Measurements from ENCODE around the gene JAKMIP3. TPM values are rescaled to one million over a fixed set of nuclear protein-coding genes. Genes with fewer than 3 reads are reported as not detected.

The JAKMIP3 gene
- total RNA-seq, 1 donor from 2014 or later = 0.18 TPM

DNA sequence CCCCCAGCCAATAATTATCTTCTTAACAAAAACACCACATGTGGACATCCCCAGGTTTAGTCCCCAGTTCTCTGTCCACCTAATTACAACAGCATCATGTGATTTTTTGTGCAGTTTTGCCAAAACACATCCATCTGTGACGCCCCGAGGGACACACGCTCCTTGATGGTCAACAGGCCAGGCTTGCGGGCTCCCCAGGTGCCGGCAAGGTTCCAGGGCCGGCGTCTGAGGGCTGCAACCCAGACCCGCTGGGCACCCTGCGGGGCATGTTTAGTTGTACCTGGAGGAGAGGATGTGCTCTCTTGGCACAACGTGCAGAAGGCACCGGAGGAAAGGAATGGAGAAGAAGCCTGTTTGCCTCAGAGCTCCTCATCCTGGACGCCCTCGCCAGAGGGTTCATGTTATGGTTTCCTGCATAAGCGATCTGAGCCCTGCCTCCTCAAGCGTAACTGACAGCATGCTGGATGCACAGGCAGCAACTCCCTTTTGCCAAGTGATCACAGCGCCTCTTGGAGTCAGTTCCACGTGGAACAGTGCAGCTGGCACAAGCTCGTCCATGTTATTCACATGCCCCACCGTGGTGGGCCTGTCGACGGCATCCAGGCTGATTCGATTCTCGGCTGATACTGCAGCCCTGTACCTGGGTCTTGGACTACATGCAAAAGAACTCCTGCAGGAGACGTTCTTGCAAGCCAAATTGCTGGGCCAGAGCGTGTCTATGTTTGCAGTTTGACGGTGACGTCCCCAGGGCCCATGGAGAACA lies 41.6 kb downstream of the JAKMIP3 start:
- Histone ChIP-seq H3K27me3 (ENCODE audit: low read depth) (no peaks in the 10 kb centered on the region), H3K9me3 (no peaks in the 10 kb centered on the region), H3K36me3 (no peaks in the 10 kb centered on the region), H3K4me3 (no peak overlapping the region), H3K4me1 (no peaks in the 10 kb centered on the region), H3K27ac (no peak overlapping the region)
- DNase-seq = peak; percentile 30
- intact Hi-C loops (cut with DNase I) = no loop called here
- TF ChIP-seq CTCF (IDR thresholded peaks at IDR 0.05) = no peak
- no peak for ATAC-seq

- no peaks in the 10 kb centered on the region for H3K9me3 ChIP-seq
- H3K27me3 ChIP-seq (ENCODE audit: low read depth) = no peaks in the 10 kb centered on the region
- no peak overlapping the region for H3K27ac ChIP-seq
- no peaks in the 10 kb centered on the region for H3K36me3 ChIP-seq
- intact Hi-C loops (cut with DNase I) = no loop called here
- H3K4me1 ChIP-seq = no peaks in the 10 kb centered on the region
- DNase-seq = peak; percentile 35
- TF ChIP-seq CTCF (IDR thresholded peaks at IDR 0.05) = no peak
- ATAC-seq = no peak
- H3K4me3 ChIP-seq = no peak overlapping the region
Measured at GRCh38 chr10:132107949-132108877, 42.5 kb downstream of the JAKMIP3 start.

DNA sequence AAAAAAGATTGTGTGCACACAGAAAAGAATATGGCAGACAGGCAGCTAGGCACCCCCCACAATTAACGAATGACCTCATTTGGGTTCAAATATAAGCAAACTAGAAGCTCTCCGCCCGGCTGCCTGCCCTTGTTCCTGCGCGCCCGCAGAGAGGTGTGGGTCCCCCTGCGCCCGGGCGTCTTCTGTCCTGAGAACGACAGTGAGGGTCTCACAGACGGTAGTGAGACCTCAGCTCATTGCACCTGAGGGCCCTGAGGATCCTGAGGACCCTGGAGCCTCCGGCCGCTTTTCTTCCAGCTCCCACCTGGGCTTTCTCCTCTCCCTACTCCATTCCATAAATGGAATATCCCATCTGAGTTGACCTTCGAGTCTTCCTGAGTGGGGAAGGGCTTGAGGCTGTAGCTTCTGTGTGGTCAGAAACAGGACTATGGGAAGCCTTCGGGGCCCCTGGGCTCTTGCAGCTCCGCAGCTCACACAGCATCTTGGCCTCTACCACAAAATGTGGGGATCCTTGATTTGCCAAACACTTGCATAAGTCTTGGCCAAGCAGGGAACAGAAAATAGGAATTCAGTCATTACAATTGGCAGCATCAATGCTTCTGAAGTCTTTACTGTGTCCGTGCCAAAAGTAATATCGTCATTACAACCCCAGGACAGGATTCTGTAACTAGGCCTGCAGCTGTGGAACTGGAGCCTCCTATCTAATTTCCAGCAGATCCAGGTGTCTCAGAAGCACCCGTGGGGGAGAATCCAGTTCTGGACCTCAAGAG lies 43.8 kb downstream of the JAKMIP3 start:
- H3K9me3 ChIP-seq = no peaks in the 10 kb centered on the region
- no peaks in the 10 kb centered on the region for H3K36me3 ChIP-seq
- ATAC-seq (no peak), DNase-seq (peak; percentile 37)
- H3K4me3 ChIP-seq = no peak overlapping the region
- no peak for TF ChIP-seq CTCF (IDR thresholded peaks at IDR 0.05)
- intact Hi-C loops (cut with DNase I) = no loop called here
- H3K27ac ChIP-seq = no peak overlapping the region
- no peaks in the 10 kb centered on the region for H3K27me3 ChIP-seq (ENCODE audit: low read depth)
- no peaks in the 10 kb centered on the region for H3K4me1 ChIP-seq

GRCh38 chr10:132110111-132110521 lies 44.4 kb downstream of the JAKMIP3 start:
- Histone ChIP-seq H3K4me3 (no peak overlapping the region), H3K27me3 (ENCODE audit: low read depth) (no peaks in the 10 kb centered on the region), H3K27ac (no peak overlapping the region), H3K36me3 (no peaks in the 10 kb centered on the region), H3K9me3 (no peaks in the 10 kb centered on the region), H3K4me1 (no peaks in the 10 kb centered on the region)
- ATAC-seq (no peak), DNase-seq (peak; percentile 39)
- TF ChIP-seq CTCF (IDR thresholded peaks at IDR 0.05) = no peak
- intact Hi-C loops (cut with DNase I) = no loop called here

DNA sequence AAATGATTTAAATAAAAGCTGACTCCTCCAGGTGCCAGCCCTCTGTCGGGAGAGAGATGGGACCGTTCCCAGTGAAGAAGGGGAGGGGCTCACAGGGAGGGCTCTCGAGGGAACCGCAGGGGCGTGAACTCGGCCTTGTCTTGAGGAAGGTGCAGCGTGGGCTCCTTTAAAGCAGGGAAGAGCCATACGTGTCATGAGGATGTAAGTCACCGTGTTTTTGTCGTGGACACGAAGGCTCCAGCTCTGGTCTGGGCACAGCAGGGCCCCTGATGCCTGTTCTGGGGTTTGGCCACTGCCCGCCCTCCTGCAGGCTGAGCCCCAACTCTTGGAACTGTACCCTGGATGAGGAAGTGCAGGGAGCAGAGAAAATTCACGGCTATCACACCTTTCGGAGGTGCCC lies 45.0 kb downstream of the JAKMIP3 start:
- intact Hi-C loops (cut with DNase I) = no loop called here
- no peak for ATAC-seq
- Histone ChIP-seq H3K36me3 (no peaks in the 10 kb centered on the region), H3K27me3 (ENCODE audit: low read depth) (no peaks in the 10 kb centered on the region), H3K4me3 (no peak overlapping the region), H3K9me3 (no peaks in the 10 kb centered on the region), H3K27ac (no peak overlapping the region), H3K4me1 (no peaks in the 10 kb centered on the region)
- TF ChIP-seq CTCF (IDR thresholded peaks at IDR 0.05) = no peak
- DNase-seq = peak; percentile 24
